T-helper 17 cell (primary cell): ENCODE measurements around the gene CACNA1C. TPM values are rescaled to one million over a fixed set of nuclear protein-coding genes. Genes with fewer than 3 reads are reported as not detected.

Experiments
- ATAC-seq: fragments of 150-1000 bp; cut with Tn5 transposase; 2 replicates; pipeline ENCODE4 v1.10.0; 2021; ENCODE audit warnings: mild to moderate bottlenecking, moderate library complexity
- DNase-seq, 3 donors: peaks; one replicate each; pipeline versions ENCODE4 v3.0.0 to v3.0.0-alpha.2; 2020 to 2021
- H3K9me3 ChIP-seq: one replicate; pipeline ENCODE4 v1.7.0; 2013; ENCODE audit warnings: low read length, mild to moderate bottlenecking; ENCODE audit not compliant: control insufficient read depth, poor library complexity, severe bottlenecking
- H3K27ac Mint-ChIP-seq: one replicate; pipeline ENCODE4 v1.8.0; 2022; ENCODE audit warnings: mild to moderate bottlenecking, moderate library complexity, mixed read lengths
- H3K27me3 Mint-ChIP-seq: one replicate; pipeline ENCODE4 v1.8.0; 2022; ENCODE audit warnings: mixed read lengths
- H3K36me3 Mint-ChIP-seq: one replicate; pipeline ENCODE4 v1.8.0; 2022; ENCODE audit warnings: low read depth, mixed read lengths
- H3K4me1 Mint-ChIP-seq: one replicate; pipeline ENCODE4 v1.8.0; 2022; ENCODE audit warnings: mild to moderate bottlenecking, mixed read lengths
- H3K4me3 Mint-ChIP-seq: one replicate; pipeline ENCODE4 v1.8.0; 2022; ENCODE audit warnings: mild to moderate bottlenecking, moderate library complexity, mixed read lengths
- total RNA-seq, 4 donors: library from RNA in 2 of 4; stranded (reverse) in 2 of 4; gene quantifications; one replicate each; pipeline ENCODE4 v1.2.3 and lab custom pipeline; 2022 to 2026

The CACNA1C gene
- total RNA-seq, 2 donors from 2014 or later: 0.02 to 0.18 TPM

- no peaks in the 10 kb centered on the region for H3K9me3 ChIP-seq
- no peaks in the 10 kb centered on the region for H3K4me1 Mint-ChIP-seq
- peaks cover 26% of the 10 kb centered on the region for H3K27me3 Mint-ChIP-seq
- no peaks in the 10 kb centered on the region for H3K36me3 Mint-ChIP-seq
- H3K4me3 Mint-ChIP-seq: no peak overlapping the region
- no peak for DNase-seq
- no peak overlapping the region for H3K27ac Mint-ChIP-seq
- ATAC-seq: no peak
Measured at GRCh38 chr12:2114071-2114470, 61.3 kb downstream of the CACNA1C start.

- H3K9me3 ChIP-seq: no peaks in the 10 kb centered on the region
- Mint-ChIP-seq H3K27ac (no peak overlapping the region), H3K4me3 (no peak overlapping the region), H3K27me3 (peaks cover 34% of the 10 kb centered on the region), H3K4me1 (no peaks in the 10 kb centered on the region), H3K36me3 (no peaks in the 10 kb centered on the region)
- ATAC-seq (no peak), DNase-seq (no peak)
Measured at GRCh38 chr12:2115101-2115845, 62.5 kb downstream of the CACNA1C start.

GRCh38 chr12:2117541-2117940 lies 64.8 kb downstream of the CACNA1C start:
- Mint-ChIP-seq H3K4me3 (no peak overlapping the region), H3K27me3 (peaks cover 21% of the 10 kb centered on the region)
- ATAC-seq: no peak

GRCh38 chr12:2118061-2118460 lies 65.3 kb downstream of the CACNA1C start:
- Mint-ChIP-seq H3K36me3 (peaks cover 2% of the 10 kb centered on the region), H3K4me3 (no peak overlapping the region), H3K27ac (no peak overlapping the region), H3K27me3 (peaks cover 18% of the 10 kb centered on the region), H3K4me1 (no peaks in the 10 kb centered on the region)
- no peaks in the 10 kb centered on the region for H3K9me3 ChIP-seq
- DNase-seq (no peak), ATAC-seq (no peak)

More at GRCh38 chr12:2117541-2117940, 64.8 kb downstream of the CACNA1C start:
- Mint-ChIP-seq H3K36me3 (peaks cover 2% of the 10 kb centered on the region), H3K27ac (no peak overlapping the region), H3K4me1 (no peaks in the 10 kb centered on the region)
- H3K9me3 ChIP-seq: no peaks in the 10 kb centered on the region
- DNase-seq: no peak

- no peaks in the 10 kb centered on the region for H3K4me1 Mint-ChIP-seq
- DNase-seq (no peak), ATAC-seq (no peak)
- no peaks in the 10 kb centered on the region for H3K9me3 ChIP-seq
- no peak overlapping the region for H3K27ac Mint-ChIP-seq
- H3K27me3 Mint-ChIP-seq: peaks cover 18% of the 10 kb centered on the region
- H3K36me3 Mint-ChIP-seq: peaks cover 2% of the 10 kb centered on the region
- H3K4me3 Mint-ChIP-seq: no peak overlapping the region
Measured at GRCh38 chr12:2118481-2119255, 65.9 kb downstream of the CACNA1C start.

GRCh38 chr12:2119266-2119665 lies 66.5 kb downstream of the CACNA1C start:
- H3K27me3 Mint-ChIP-seq: peaks cover 18% of the 10 kb centered on the region
- H3K27ac Mint-ChIP-seq: no peak overlapping the region
- no peaks in the 10 kb centered on the region for H3K4me1 Mint-ChIP-seq
- DNase-seq: no peak
- H3K9me3 ChIP-seq: no peaks in the 10 kb centered on the region
- peaks cover 2% of the 10 kb centered on the region for H3K36me3 Mint-ChIP-seq
- ATAC-seq: no peak
- H3K4me3 Mint-ChIP-seq: no peak overlapping the region

- DNase-seq (no peak), ATAC-seq (no peak)
- Mint-ChIP-seq H3K4me3 (no peak overlapping the region), H3K27me3 (peaks cover 18% of the 10 kb centered on the region), H3K36me3 (peaks cover 2% of the 10 kb centered on the region), H3K4me1 (no peaks in the 10 kb centered on the region), H3K27ac (no peak overlapping the region)
- H3K9me3 ChIP-seq: no peaks in the 10 kb centered on the region
Measured at GRCh38 chr12:2120982-2121758, 68.4 kb downstream of the CACNA1C start.

GRCh38 chr12:2124466-2125023 lies 71.8 kb downstream of the CACNA1C start:
- H3K4me1 Mint-ChIP-seq: no peaks in the 10 kb centered on the region
- no peak overlapping the region for H3K4me3 Mint-ChIP-seq
- peaks cover 22% of the 10 kb centered on the region for H3K27me3 Mint-ChIP-seq
- no peak overlapping the region for H3K27ac Mint-ChIP-seq
- ATAC-seq: no peak
- DNase-seq: no peak
- H3K9me3 ChIP-seq: no peaks in the 10 kb centered on the region
- H3K36me3 Mint-ChIP-seq: peaks cover 2% of the 10 kb centered on the region

- H3K27ac Mint-ChIP-seq: no peak overlapping the region
- H3K27me3 Mint-ChIP-seq: peaks cover 11% of the 10 kb centered on the region
- DNase-seq (no peak), ATAC-seq (no peak)
- no peaks in the 10 kb centered on the region for H3K4me1 Mint-ChIP-seq
- no peak overlapping the region for H3K4me3 Mint-ChIP-seq
- peaks cover 2% of the 10 kb centered on the region for H3K36me3 Mint-ChIP-seq
- no peaks in the 10 kb centered on the region for H3K9me3 ChIP-seq
Measured at GRCh38 chr12:2125651-2126522, 73.1 kb downstream of the CACNA1C start.

- DNase-seq: no peak
- Mint-ChIP-seq H3K27me3 (peaks cover 11% of the 10 kb centered on the region), H3K4me1 (no peaks in the 10 kb centered on the region), H3K36me3 (peaks cover 2% of the 10 kb centered on the region), H3K27ac (no peak overlapping the region), H3K4me3 (no peak overlapping the region)
- H3K9me3 ChIP-seq: no peaks in the 10 kb centered on the region
- ATAC-seq: no peak
Measured at GRCh38 chr12:2126676-2127406, 74.1 kb downstream of the CACNA1C start.

- no peak for ATAC-seq
- no peaks in the 10 kb centered on the region for H3K36me3 Mint-ChIP-seq
Measured at GRCh38 chr12:2129076-2129475, 76.3 kb downstream of the CACNA1C start.

More at GRCh38 chr12:2129076-2129475, 76.3 kb downstream of the CACNA1C start:
- H3K27me3 Mint-ChIP-seq: peaks cover 11% of the 10 kb centered on the region
- H3K4me3 Mint-ChIP-seq: no peak overlapping the region
- no peaks in the 10 kb centered on the region for H3K9me3 ChIP-seq
- no peak overlapping the region for H3K27ac Mint-ChIP-seq
- H3K4me1 Mint-ChIP-seq: no peaks in the 10 kb centered on the region
- DNase-seq: no peak
